HG02973 (cell line): ENCODE measurements around the gene HTT.

ENCODE experiments used
- ATAC-seq: cut with Tn5 transposase; IDR thresholded peaks from one replicate; pipeline ENCODE4 v1.9.1; 2021; ENCODE audit warnings: moderate library complexity; ENCODE audit not compliant: unreplicated experiment

The HTT gene

DNA sequence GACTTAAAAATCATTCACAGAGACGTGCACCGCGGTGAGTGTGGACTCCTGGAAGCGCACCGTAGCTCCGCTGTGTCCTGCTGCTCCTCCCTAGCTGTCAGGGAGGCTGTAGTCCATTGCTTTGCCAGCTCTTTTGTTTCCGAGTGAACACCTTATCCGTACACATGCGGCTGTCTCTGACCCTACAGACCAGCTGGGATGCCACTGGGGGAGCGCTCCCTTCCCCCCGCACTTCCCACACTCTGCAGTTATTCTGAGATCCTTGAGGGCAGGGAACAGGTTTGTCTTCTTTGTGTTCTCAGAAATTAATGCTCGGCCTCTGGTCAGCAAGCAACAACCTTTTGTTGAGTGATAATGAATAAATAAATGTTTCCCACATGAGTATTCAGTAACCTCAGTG is 140.8 kb downstream of the HTT start:
- no peak for ATAC-seq

DNA sequence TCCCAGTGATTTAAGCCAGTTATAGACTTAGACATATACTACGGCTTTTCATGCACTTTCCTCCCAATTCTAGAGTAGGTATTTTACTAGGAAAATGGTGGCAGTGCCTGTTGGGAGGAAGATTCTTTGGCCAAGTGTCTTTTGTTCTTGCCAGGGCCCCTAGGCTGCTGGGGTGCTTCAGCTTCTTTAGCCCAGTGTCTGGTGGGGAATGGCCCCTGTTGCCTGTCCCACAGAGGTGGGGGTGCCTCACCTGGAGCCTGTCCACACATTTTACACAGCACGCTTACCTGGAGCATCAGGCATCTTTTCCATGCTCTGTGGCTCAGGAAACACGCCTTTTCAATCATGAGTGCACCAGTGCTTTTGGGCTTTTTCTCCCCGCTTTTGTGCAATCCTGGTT is 141.3 kb downstream of the HTT start:
- ATAC-seq: no peak

DNA sequence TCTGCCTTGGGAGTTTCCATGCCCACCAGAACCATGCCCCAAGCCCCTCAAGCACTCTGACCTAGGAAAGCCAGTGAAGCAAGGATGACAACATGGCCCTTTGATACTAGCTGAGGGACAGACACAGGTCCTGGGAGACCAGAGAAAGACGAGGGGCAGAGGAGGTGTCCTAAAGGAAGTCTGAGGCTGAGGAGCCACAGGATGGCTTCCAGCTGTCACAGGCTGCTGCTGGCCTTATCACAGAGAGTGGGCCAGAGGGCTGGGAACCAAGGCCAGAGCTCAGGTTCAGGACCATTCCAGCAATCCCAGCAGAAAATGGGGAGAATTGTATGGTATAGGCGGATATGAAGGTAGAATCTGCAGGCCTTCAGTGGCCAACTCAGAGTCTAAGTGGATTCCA is 142.8 kb downstream of the HTT start:
- ATAC-seq: no peak

DNA sequence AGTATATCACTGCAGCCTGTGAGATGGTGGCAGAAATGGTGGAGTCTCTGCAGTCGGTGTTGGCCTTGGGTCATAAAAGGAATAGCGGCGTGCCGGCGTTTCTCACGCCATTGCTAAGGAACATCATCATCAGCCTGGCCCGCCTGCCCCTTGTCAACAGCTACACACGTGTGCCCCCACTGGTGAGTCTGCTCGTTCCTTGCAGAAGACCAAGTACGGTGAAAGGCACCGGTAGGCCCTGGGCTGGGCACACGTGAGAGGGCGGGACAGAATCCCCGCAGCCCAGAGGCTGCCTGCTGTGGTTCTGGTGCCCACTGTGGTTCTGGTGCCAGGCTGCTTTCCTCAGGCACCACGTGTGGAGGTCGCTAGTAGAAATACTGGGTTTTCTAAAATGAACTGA is 143.3 kb downstream of the HTT start:
- ATAC-seq: no peak

DNA sequence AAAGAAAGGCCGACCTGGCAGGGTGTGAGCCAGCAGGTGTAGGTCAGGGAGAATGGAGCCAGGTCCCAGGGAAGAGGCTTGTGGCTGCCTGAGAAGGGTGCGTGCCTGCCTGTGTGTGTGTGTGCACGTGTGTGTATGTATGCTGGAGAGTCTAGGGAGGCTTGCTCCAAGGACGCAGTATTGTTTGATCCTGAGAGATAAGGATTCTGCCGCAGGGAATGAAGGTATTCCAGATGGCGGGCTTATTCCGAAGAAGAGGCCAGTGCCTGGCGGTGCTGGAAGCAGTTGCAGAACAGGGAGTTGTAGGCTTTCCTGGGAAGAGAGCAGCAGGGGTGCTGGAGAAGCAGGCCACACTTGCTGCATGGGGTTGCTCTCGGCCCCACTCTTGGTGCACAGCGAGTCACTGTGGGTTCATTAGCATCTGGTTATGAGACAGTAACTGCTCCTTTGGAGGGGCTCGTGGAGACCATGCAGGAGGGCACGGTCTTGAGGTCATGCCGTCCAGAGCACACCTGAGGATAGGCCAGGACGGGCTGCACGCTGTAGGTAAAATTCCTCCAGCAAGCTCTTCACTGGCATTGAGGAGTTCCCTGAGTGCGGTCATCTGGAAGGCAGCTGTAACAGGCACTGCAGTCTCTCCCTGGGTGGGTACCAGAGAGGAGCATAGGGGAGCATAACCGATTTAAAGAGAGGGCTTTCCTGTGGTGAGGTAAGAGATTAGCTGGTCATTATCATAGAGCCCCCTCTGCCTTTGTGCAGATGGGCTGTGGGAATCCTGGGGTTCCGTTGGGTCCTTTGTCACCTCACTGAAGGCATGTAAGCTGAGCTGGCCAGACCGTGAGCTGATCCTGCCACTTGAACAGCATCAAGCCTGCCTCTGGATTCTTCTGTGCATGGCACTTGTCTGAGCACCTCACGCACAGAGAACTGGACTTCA is 144.6 kb downstream of the HTT start:
- ATAC-seq: no peak

DNA sequence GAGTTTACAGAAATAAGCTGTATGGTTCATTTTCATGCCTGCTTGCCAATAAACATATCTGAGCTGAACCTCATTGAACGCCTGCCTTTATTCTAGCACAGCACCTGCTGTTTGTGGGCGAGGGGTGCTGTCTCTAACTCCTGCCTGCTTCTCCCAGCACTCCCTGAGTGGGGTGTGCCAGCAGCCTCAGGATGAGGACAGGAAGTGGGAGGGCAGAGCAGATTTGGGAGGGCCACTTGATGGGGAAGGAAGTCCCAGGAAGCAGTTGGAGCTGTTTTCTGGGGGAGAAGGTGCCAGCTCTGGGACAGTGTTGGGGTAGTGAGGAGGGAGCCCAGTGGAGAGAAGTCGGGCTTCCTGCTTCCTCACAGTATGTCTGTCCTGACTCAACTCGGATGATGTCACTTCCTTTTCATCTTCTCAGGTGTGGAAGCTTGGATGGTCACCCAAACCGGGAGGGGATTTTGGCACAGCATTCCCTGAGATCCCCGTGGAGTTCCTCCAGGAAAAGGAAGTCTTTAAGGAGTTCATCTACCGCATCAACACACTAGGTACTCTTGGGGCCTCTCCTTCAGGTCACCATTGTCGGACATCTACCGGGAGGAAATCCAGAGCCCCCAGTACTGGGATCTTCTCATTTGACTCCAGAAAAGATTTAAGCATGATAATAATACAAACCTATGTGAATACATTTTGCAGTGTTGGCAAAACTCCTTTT is 145.4 kb downstream of the HTT start:
- ATAC-seq: no peak

DNA sequence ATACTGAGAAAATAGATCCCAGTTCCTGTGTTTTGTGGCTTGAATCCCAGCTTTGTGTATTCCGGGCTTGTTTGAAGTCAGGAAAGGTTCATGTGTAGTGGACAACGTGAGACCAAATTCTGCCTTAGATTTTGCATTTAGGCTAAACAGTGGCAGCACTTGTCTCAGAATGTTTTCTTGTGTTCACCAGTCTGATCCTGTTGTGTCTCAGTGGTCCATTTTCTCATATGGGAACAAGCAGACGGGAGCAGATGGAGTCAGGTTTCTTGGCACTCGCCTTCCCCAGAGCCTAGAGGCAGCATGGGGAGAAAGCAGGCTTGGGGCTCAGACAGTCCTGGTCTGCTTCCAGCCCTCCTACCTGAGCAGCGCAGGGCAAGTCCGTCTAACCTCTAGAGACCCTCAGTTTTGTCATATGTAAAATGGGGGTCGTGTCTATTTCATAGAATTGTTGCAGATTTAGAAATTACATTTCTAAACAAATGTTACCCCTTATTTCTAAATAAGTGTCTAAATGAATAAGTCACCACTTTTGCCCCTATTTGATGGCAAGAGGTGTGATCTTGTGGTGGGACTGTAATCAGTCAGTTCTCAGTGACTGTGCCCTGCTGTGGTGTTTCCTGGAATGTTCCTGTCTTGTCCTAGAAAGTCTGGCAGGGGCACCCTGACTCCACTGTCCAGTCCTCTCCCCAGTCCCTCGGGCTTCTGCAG is 146.1 kb downstream of the HTT start:
- no peak for ATAC-seq

DNA sequence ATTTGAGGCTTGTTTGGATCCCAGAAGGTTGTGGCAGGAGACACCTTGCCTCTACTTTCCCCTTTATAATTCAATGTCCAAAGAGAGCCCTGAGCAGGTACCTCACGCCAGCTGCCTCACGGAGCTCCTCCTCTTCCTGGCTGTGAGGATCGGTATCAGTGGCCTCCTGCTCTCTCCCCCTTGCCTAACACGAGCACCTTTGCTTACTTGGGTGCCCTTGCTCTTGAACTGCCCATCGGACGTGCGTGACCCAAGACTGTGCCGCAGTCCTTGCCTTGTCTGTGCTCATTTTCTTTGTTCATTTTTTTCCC is 146.7 kb downstream of the HTT start:
- ATAC-seq: no peak

DNA sequence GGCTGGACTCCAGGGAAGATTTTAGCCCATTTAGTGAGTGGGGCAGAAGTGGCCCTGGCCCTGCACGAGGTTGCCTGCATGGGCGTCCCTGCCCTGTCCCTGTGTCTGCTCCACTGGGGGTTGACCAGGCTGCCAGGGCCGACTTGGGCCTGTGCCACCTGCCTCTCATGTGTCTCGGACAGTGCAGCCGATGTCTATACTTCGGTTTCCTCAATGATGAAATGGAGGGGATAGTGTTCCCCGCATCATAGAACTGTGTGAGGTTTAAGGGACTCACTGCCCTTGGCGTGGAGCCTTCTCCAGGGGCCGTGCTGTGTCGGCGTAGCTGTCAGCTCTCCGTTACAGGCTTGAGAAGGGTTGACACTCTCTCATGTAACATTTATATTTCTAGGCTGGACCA is 147.5 kb downstream of the HTT start:
- no peak for ATAC-seq

DNA sequence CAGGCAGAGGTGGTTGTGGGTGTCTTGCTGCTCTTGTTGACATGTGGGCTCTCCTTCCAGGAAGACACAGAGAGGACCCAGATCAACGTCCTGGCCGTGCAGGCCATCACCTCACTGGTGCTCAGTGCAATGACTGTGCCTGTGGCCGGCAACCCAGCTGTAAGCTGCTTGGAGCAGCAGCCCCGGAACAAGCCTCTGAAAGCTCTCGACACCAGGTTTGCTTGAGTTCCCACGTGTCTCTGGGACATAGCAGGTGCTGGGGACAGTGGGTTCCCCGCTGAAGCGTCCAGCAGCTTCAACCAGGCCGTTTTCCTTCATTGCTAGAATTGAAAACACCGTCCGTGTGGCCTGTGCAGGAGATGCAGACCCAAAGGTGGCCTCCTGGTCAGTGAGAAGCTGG is 148.9 kb downstream of the HTT start:
- ATAC-seq: no peak

DNA sequence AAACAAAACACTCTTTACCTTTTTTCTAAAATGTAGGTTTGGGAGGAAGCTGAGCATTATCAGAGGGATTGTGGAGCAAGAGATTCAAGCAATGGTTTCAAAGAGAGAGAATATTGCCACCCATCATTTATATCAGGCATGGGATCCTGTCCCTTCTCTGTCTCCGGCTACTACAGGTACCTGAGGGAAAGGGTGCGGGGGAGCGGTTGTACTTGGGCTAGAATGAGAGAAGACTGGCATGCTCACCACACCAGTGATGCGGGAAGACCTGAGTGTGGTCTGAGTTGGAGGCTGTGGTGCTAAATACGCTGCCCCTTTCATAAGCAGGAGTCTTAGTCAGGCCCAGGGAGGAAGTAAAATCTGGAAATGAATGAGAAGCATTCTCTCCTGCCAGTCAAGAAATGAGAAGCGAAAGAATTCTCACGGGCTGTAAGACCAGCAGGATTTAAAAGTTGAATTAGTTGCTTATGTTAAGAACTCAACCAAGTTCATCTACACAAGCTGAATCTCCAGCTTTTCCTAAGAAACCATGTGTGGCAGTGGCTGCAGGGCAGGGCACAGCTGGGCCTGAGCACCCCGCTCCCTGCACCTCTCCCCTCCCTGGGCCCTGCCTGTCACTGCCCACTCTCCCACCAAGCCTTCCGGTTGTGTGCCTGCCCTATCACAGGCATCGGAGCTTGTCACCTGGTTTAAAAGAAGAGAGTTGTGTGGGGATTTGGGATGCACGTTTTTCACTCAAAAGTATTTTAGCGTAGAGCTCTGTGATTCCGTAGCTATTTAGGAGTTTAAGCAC is 149.7 kb downstream of the HTT start:
- no peak for ATAC-seq

DNA sequence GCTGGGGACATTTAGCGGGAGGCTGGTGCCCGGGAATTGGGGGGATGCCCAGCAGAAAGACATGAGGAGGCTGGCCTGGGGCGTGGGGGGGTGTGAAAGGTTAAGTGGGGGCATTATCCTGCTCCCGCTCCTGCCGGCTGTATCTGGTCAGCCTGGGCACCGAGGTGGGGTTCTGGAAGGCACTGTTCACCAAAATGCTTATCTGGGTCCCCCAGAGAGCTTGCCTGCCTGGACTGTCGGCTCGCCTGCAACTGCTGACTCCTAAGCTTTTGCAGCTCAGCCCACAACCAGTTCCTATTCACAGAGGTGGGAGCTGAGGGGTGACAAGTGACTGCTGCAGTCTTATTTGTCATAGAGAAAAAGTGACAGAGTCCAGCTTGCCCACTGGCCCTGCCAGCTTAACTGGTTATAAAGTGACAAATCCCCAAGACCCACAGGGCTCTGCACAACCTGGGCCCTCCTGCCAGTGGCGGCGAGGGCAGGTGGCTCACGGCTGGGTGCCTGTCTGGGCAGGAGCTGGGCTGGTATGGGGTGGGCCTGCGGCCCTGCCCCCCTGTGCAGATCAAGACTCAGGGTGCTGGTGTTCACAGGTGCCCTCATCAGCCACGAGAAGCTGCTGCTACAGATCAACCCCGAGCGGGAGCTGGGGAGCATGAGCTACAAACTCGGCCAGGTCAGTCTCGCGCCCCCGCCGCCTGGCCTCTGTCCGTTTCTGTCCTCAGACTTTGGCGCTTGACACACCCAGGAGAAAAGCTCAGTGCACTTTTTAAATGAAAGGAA is 150.8 kb downstream of the HTT start:
- no peak for ATAC-seq

DNA sequence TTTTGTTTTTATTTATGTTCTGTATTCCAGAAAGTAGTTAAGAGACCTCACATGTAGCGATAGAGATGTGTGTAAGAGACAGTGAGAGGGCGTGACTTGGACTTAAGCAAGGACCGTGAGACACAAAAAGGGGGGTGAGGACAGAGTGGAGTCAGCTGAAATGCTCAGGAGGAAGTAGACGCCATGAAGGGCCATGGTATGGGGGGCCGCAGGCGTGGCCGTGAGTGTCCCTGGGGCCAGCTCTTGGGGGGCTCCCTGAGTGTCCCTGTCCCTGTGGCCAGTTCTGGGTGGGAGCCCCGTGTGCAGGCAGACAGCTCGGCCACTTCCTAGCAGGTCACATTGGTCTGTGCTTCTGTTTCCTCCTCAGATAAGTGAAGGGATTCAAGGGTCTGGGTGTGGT is 151.5 kb downstream of the HTT start:
- no peak for ATAC-seq

DNA sequence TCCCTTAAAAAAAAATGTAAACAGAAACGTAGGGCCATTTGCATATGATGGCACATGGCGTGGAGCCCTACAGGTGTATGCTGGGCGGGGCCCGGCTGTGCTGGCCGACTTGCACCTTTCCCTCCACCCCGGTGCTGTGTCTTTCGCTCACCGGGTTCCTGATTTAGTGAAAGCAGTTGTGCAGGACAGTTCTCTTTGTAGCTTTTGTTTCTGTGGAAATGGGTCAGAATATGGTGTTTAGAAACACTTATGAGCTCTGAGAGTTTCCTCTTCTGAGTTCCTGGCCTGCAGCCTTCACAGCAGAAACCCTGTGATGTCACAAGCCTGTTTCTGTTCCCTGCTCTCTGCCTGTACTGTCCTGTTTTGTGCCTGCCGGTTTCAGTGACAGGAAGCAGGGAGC is 152.0 kb downstream of the HTT start:
- no peak for ATAC-seq

DNA sequence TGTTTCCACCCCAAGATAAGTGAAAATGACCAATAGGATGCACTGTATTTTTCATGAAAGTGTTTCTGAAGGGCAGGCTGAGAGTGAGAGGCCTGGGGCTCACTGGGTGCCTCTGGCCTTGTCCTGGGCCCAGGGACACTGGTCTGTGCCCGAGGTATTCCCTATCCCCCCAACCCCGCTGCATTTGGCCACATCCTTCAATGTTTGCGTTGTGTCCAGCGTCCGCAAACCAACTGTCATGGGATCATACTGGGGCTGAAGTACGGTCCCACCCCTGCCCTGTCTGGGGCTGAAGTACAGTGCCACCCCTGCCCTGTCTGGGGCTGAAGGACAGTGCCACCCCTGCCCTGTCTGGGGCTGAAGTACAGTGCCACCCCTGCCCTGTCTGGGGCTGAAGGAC is 152.5 kb downstream of the HTT start:
- no peak for ATAC-seq

DNA sequence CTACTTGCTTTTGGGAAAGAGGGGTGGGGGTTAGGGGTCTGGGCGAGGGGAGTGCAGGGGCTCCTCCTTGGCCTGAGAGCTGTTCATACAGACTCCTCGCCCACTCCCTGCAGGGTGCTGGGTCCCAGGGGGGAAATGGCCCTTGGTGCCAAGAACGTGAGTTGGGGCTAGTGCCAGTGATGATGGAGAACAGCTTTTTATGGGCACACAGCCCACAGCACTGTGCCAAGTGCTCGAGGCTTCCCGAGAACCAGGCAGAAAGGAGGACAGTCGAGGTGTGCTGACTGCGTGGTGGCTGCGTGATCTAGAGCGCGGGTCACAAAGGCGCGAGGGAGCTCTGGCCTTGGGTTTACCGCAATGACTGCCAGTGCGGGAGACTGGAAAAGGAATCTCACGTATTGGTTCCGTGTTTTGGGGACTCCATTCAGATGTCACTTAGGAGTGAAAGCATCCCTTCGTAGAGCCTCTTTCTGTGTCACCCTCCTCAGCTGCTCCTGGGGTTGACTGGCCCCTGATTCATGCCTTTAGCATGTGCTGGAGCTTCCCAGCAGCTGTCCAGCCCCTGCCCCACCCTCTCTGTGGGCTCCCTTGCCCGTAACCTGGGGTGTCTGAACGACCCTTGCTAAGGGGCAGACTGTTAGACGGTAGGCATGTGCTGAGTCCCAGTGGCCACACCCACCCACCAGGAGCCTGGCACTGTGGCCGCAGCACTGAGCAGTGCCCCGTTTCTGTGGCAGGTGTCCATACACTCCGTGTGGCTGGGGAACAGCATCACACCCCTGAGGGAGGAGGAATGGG is 153.6 kb downstream of the HTT start:
- no peak for ATAC-seq

DNA sequence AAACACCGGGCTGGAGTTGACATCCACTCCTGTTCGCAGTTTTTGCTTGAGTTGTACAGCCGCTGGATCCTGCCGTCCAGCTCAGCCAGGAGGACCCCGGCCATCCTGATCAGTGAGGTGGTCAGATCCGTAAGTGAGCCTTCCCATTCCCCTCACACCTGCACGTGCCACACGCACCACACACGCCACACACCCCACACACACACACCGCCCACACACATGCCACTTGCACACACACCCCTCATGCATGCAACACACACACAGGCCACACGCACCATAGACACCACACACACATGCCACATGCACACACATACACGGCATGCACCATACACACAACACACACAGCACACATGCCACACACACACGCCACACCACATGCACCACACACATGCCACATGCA is 154.4 kb downstream of the HTT start:
- no peak for ATAC-seq

DNA sequence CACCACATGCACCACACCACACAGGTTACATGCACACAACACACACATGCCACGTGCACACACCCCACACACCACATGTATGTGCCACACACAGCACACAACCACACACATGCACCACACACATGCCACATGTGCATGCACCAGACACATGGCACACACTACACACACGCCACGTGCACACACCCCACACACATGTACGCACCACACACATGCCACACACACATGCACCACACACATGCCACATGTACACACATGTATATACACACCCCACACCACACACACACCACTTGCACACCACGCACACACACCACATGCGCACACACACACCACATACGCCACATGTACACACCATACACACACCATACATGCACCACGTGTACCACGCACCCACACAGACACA is 154.8 kb downstream of the HTT start:
- ATAC-seq: no peak

DNA sequence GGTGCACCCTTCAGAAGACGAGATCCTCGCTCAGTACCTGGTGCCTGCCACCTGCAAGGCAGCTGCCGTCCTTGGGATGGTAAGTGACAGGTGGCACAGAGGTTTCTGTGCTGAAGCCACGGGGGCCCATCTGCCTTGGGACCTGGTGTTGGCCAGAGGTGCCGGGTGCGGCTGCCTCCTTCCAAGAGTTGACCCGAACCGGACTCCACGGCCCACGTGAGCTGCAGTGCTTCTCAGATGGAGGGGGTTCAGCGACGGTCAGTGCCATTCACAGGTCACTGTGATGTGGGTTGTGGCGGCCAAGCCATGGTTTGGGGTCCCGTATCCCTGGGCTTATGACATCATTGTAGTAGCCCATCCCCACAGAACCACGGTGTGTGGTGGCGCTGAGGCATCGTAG is 155.5 kb downstream of the HTT start:
- ATAC-seq: no peak

DNA sequence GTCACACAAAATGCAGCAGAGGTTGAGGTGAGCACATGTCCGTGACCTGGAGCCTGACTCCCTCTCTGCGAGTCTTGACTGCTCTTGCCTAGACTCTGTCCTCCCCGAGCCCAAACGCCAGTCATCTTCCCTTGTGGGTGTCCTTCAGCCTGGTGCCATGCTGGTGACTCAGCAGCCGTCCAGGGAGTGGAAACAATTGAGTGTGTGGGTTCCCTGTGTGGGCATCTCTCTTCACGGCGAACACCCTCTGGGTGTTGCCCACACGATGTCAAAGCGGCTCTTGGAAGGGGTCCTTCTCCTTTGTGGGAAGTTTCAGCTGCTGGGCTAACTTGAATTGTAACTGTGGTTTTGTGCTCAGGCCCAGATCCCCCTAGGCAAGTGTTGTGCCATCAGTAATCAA is 157.0 kb downstream of the HTT start:
- ATAC-seq: no peak
